Fibroblast of lung (primary cell): ENCODE results near the gene KCNJ10. TPM values are rescaled to one million over a fixed set of nuclear protein-coding genes. Genes with fewer than 3 reads are reported as not detected.

Experiments used
- DNase-seq, 2 donors: peaks; one replicate each; pipeline versions ENCODE4 v3.0.0 to v3.0.0-alpha.2; 2010; ENCODE audit warnings: low read depth in 2 of 2
- H2AFZ ChIP-seq: 2 replicates; pipeline ENCODE4 v1.5.1; 2012; ENCODE audit warnings: low read length, control low read depth, inconsistent platforms
- H3K27ac ChIP-seq: 2 replicates; pipeline ENCODE4 v1.5.1; 2011; ENCODE audit warnings: low read length, control low read depth; ENCODE audit not compliant: insufficient read depth
- H3K27me3 ChIP-seq: 2 replicates; pipeline ENCODE4 v1.5.1; 2011; ENCODE audit warnings: mild to moderate bottlenecking, low read length; ENCODE audit not compliant: control insufficient read depth, insufficient read depth
- H3K36me3 ChIP-seq: 2 replicates; pipeline ENCODE4 v1.5.1; 2011; ENCODE audit warnings: low read length; ENCODE audit not compliant: control insufficient read depth, insufficient read depth
- H3K4me1 ChIP-seq: 2 replicates; pipeline ENCODE4 v1.5.1; 2011; ENCODE audit warnings: low read length; ENCODE audit not compliant: control insufficient read depth, insufficient read depth; ENCODE audit errors: extremely low read depth
- H3K4me2 ChIP-seq: 2 replicates; pipeline ENCODE4 v1.5.1; 2011; ENCODE audit warnings: low read length, control low read depth; ENCODE audit not compliant: insufficient read depth; ENCODE audit errors: extremely low read depth
- H3K4me3 ChIP-seq, 4 experiments: fragments of 200-600 bp in 1 of 4; sonication (generic) in 1 of 4; replicated peaks in 1 of 4; 2 replicates each; pipeline ENCODE4 v1.5.1; 2011 to 2016; ENCODE audit warnings: low read length in 4 of 4, low read depth in 3 of 4, mild to moderate bottlenecking in 3 of 4, control low read depth in 2 of 4, inconsistent platforms in 1 of 4, mixed read lengths in 1 of 4; ENCODE audit not compliant: insufficient read depth in 1 of 4; ENCODE audit errors: control extremely low read depth in 1 of 4
- H3K79me2 ChIP-seq: 2 replicates; pipeline ENCODE4 v1.5.1; 2012; ENCODE audit warnings: mild to moderate bottlenecking, low read length, inconsistent platforms; ENCODE audit not compliant: control insufficient read depth, insufficient read depth
- H3K9ac ChIP-seq: 2 replicates; pipeline ENCODE4 v1.5.1; 2011; ENCODE audit warnings: mild to moderate bottlenecking, low read length, control low read depth; ENCODE audit not compliant: insufficient read depth
- H3K9me3 ChIP-seq: 2 replicates; pipeline ENCODE4 v1.5.1; 2012; ENCODE audit warnings: low read depth, low read length; ENCODE audit not compliant: control insufficient read depth, insufficient read depth
- H4K20me1 ChIP-seq: 2 replicates; pipeline ENCODE4 v1.5.1; 2011; ENCODE audit warnings: low read length; ENCODE audit not compliant: control insufficient read depth, insufficient read depth; ENCODE audit errors: extremely low read depth
- EZH2 ChIP-seq: IDR thresholded peaks from 2 replicates; pipeline ENCODE4 v1.5.1; 2012; ENCODE audit warnings: low read length, control low read depth, mild to moderate bottlenecking; ENCODE audit errors: missing control alignments
- polyA plus RNA-seq, 2 donors: library from polyadenylated mRNA; depleted of rRNA in 1 of 2; stranded (reverse) in 1 of 2; unstranded in 1 of 2; fragments of >200 nt; gene quantifications; 2 replicates each; pipeline ENCODE4 v1.2.1, GENCODE V29; 2011 to 2012; ENCODE audit warnings: missing spikeins in 1 of 2
- total RNA-seq: library from RNA; depleted of rRNA; stranded (reverse); fragments of >200 nt; gene quantifications from 2 replicates; pipeline ENCODE4 v1.2.1, GENCODE V29; 2014
- TF ChIP-seq, protein P1 (sequence below), 2 donors: IDR thresholded peaks in 1 of 2; conservative IDR thresholded peaks in 1 of 2; 1 replicate in 1 of 2; 2 replicates in 1 of 2; pipeline ENCODE4 v1.5.1; 2011 to 2012; ENCODE audit warnings: low read length in 2 of 2, control low read depth in 1 of 2, inconsistent platforms in 1 of 2, low read depth in 1 of 2, mild to moderate bottlenecking in 1 of 2

The KCNJ10 gene
- total and polyA plus RNA-seq, 2 donors (not counting 1 experiment from before 2014, with no cell fraction given): not detected

- no peaks in the 10 kb centered on the region for H3K36me3 ChIP-seq
- no peak overlapping the region for H3K9ac ChIP-seq
- H3K4me1 ChIP-seq: no peaks in the 10 kb centered on the region
- H4K20me1 ChIP-seq: no peaks in the 10 kb centered on the region
- no peak overlapping the region for H2AFZ ChIP-seq
- H3K4me2 ChIP-seq: no peak overlapping the region
- TF ChIP-seq EZH2: no peak
- TF ChIP-seq, protein P1, sequence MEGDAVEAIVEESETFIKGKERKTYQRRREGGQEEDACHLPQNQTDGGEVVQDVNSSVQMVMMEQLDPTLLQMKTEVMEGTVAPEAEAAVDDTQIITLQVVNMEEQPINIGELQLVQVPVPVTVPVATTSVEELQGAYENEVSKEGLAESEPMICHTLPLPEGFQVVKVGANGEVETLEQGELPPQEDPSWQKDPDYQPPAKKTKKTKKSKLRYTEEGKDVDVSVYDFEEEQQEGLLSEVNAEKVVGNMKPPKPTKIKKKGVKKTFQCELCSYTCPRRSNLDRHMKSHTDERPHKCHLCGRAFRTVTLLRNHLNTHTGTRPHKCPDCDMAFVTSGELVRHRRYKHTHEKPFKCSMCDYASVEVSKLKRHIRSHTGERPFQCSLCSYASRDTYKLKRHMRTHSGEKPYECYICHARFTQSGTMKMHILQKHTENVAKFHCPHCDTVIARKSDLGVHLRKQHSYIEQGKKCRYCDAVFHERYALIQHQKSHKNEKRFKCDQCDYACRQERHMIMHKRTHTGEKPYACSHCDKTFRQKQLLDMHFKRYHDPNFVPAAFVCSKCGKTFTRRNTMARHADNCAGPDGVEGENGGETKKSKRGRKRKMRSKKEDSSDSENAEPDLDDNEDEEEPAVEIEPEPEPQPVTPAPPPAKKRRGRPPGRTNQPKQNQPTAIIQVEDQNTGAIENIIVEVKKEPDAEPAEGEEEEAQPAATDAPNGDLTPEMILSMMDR (conservative IDR thresholded peaks at IDR 0.05 in 1 of 2, IDR thresholded peaks at IDR 0.05 in 1 of 2; ENCODE audit: low read depth in 1 of 2, low read length in 2 of 2): no peak
- H3K27ac ChIP-seq: no peak overlapping the region
- H3K9me3 ChIP-seq: no peaks in the 10 kb centered on the region
- no peaks in the 10 kb centered on the region for H3K79me2 ChIP-seq
- no peak overlapping the region for H3K4me3 ChIP-seq
- DNase-seq: no peak
- H3K27me3 ChIP-seq: peaks cover 22% of the 10 kb centered on the region
Measured at GRCh38 chr1:160061369-160062229, 8.4 kb downstream of the KCNJ10 start.

DNA sequence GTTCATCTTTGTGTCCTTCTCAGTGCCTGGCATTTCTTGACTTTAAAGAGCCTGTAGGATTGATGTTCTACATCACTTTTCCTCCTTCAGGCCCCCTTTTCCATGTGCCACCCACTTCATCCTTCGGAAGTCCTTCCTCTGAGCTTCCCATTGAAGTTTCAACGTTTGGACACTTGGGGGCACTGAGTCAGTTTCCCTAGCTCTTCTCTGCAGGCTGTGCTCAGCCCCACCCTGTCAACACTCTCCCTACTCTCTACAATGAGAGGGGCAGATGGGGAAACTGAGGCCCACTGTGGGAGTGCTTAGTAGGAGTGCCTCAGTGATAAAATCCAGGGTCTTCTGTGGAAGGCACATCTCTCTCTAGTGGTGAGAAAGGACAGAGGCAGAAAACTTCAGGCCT is 11.9 kb downstream of the KCNJ10 start:
- DNase-seq: peak in 1 of 2 donors; percentile 6
- H3K27me3 ChIP-seq: peaks cover 30% of the 10 kb centered on the region

DNA sequence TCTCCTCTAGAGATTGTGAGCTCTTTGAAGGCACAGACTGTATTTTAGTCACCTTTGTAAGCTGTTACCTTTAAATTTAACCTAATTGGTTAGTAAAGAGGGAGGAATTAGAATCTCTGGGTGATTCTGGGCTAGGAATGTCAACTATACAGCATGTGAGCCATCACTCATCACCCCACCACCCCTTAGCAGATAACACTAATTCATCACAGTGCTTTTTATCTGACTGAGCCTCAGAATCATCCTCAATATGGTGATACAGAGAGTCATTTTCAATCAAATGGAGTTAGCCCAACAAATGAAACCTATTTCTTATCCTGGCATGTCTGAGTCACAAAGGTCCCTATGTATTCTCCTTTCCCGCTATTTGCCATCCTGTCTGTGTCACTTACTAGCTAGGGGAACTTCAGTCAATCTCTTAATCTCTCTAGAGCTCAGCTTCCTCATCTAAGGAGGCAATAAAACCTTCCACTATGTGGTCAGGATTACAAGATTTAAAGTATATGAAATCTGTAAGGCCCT is 13.3 kb downstream of the KCNJ10 start:
- no peak overlapping the region for H2AFZ ChIP-seq
- H3K4me2 ChIP-seq: no peak overlapping the region
- TF ChIP-seq EZH2: no peak
- TF ChIP-seq, protein P1 (conservative IDR thresholded peaks at IDR 0.05 in 1 of 2, IDR thresholded peaks at IDR 0.05 in 1 of 2; ENCODE audit: low read depth in 1 of 2, low read length in 2 of 2): no peak
- H3K4me3 ChIP-seq: no peak overlapping the region
- H3K27me3 ChIP-seq: peaks cover 33% of the 10 kb centered on the region
- H3K9me3 ChIP-seq: no peaks in the 10 kb centered on the region
- DNase-seq: no peak
- H3K79me2 ChIP-seq: no peaks in the 10 kb centered on the region
- no peaks in the 10 kb centered on the region for H4K20me1 ChIP-seq
- H3K9ac ChIP-seq: no peak overlapping the region
- no peaks in the 10 kb centered on the region for H3K36me3 ChIP-seq
- no peak overlapping the region for H3K27ac ChIP-seq
- H3K4me1 ChIP-seq: no peaks in the 10 kb centered on the region

More for the DNA sequence above, 11.9 kb downstream of the KCNJ10 start:
- Histone ChIP-seq H3K36me3 (no peaks in the 10 kb centered on the region), H3K4me3 (no peak overlapping the region), H3K27ac (no peak overlapping the region), H2AFZ (no peak overlapping the region), H3K9me3 (no peaks in the 10 kb centered on the region), H3K79me2 (no peaks in the 10 kb centered on the region), H3K4me2 (no peak overlapping the region), H3K9ac (no peak overlapping the region), H4K20me1 (no peaks in the 10 kb centered on the region), H3K4me1 (no peaks in the 10 kb centered on the region)
- TF ChIP-seq, protein P1 (conservative IDR thresholded peaks at IDR 0.05 in 1 of 2, IDR thresholded peaks at IDR 0.05 in 1 of 2; ENCODE audit: low read depth in 1 of 2, low read length in 2 of 2): peak; percentile 24 to 35
- TF ChIP-seq EZH2: no peak
